Vagina (tissue), 2 donors: Measurements from ENCODE around the gene DNAJB13. TPM values are rescaled to one million over a fixed set of nuclear protein-coding genes. Genes with fewer than 3 reads are reported as not detected.

Experiments used
- DNase-seq, 2 donors: peaks; one replicate each; pipeline ENCODE4 v3.0.0-alpha.2; 2017; ENCODE audit errors: extremely low spot score in 2 of 2
- H3K27ac ChIP-seq: fragments of 200-600 bp; sonication (generic); one replicate; pipeline ENCODE4 v1.5.1; 2019
- H3K27me3 ChIP-seq: fragments of 200-600 bp; sonication (generic); one replicate; pipeline ENCODE4 v1.5.1; 2019
- H3K36me3 ChIP-seq, 2 donors: fragments of 200-600 bp; sonication (generic); one replicate each; pipeline ENCODE4 v1.5.1; 2017 to 2019
- H3K4me1 ChIP-seq: fragments of 200-600 bp; sonication (generic); one replicate; pipeline ENCODE4 v1.5.1; 2019
- H3K4me3 ChIP-seq, 2 donors: fragments of 200-600 bp; sonication (generic); 1 replicate in 1 of 2; 2 replicates in 1 of 2; pipeline ENCODE4 v1.5.1; 2016 to 2019
- H3K9me3 ChIP-seq: fragments of 200-600 bp; sonication (generic); one replicate; pipeline ENCODE4 v1.5.1; 2019
- CTCF ChIP-seq, 3 experiments: fragments of 450-650 bp in 2 of 3; fragments of 200-600 bp in 1 of 3; sonication (generic) in 1 of 3; IDR thresholded peaks; one replicate each; pipeline ENCODE4 v1.5.1; 2017 to 2019; ENCODE audit warnings: antibody characterized with exemption in 3 of 3, mild to moderate bottlenecking in 2 of 3, moderate library complexity in 2 of 3
- POLR2A ChIP-seq, 2 donors: fragments of 450-650 bp; IDR thresholded peaks; one replicate each; pipeline ENCODE4 v1.6.1; 2017; ENCODE audit warnings: antibody characterized with exemption in 2 of 2, mild to moderate bottlenecking in 2 of 2, moderate library complexity in 2 of 2
- POLR2AphosphoS5 ChIP-seq, 2 donors: sonication (generic); formaldehyde crosslinking; IDR thresholded peaks; one replicate each; pipeline ENCODE4 v1.9.0; 2017; ENCODE audit warnings: antibody characterized with exemption in 2 of 2, mild to moderate bottlenecking in 2 of 2, low read depth in 1 of 2; ENCODE audit not compliant: insufficient read depth in 1 of 2
- intact Hi-C: fragments of 100-400 bp; cut with DNase I; formaldehyde crosslinking; loops from one replicate; pipeline ENCODE4 v1.15.1; 2023
- total RNA-seq: library from RNA; depleted of rRNA; stranded (reverse); fragments of >200 nt; gene quantifications from one replicate; pipeline ENCODE4 v1.2.3, GENCODE V29; 2016

The DNAJB13 gene
- not detected for total RNA-seq

- intact Hi-C loops = no loop called here
- no peaks in the 10 kb centered on the region for H3K9me3 ChIP-seq
- DNase-seq = no peak
These were observed at the start of gene DNAJB13 for GRCh38 chr11:73950869-73951710. DNAJB13 (plus strand) TSS chr11:73951026; CDS start chr11:73951070, 44 bp downstream.

GRCh38 chr11:73902303-73902702 lies 48.5 kb upstream of the DNAJB13 start:
- TF ChIP-seq CTCF (IDR thresholded peaks at IDR 0.05) (no peak), POLR2AphosphoS5 (IDR thresholded peaks at IDR 0.05; ENCODE audit: insufficient read depth in 1 of 2, low read depth in 1 of 2) (no peak), POLR2A (IDR thresholded peaks at IDR 0.05) (no peak)
- H3K27me3 ChIP-seq = no peaks in the 10 kb centered on the region
- H3K4me1 ChIP-seq = no peaks in the 10 kb centered on the region
- peaks cover 0 to 16% of the 10 kb centered on the region in 2 donors for H3K36me3 ChIP-seq
- no peak overlapping the region for H3K4me3 ChIP-seq
- intact Hi-C loops = no loop called here
- no peaks in the 10 kb centered on the region for H3K9me3 ChIP-seq
- H3K27ac ChIP-seq = no peak overlapping the region
- DNase-seq = no peak

More at GRCh38 chr11:73950869-73951710, at the start of gene DNAJB13:
- H3K36me3 ChIP-seq = no peaks in the 10 kb centered on the region
- no peak within 1 kb of the TSS for H3K27ac ChIP-seq
- H3K4me1 ChIP-seq = no peaks in the 10 kb centered on the region
- TF ChIP-seq CTCF (IDR thresholded peaks at IDR 0.05) = no peak
- no peak for TF ChIP-seq POLR2AphosphoS5 (IDR thresholded peaks at IDR 0.05; ENCODE audit: insufficient read depth in 1 of 2, low read depth in 1 of 2)
- no peak for TF ChIP-seq POLR2A (IDR thresholded peaks at IDR 0.05)
- no peak within 1 kb of the TSS for H3K4me3 ChIP-seq
- no peaks in the 10 kb centered on the region for H3K27me3 ChIP-seq

GRCh38 chr11:73907191-73907590 lies 43.6 kb upstream of the DNAJB13 start:
- TF ChIP-seq POLR2AphosphoS5 (IDR thresholded peaks at IDR 0.05; ENCODE audit: insufficient read depth in 1 of 2, low read depth in 1 of 2) = no peak
- TF ChIP-seq POLR2A (IDR thresholded peaks at IDR 0.05) = no peak
- TF ChIP-seq CTCF (IDR thresholded peaks at IDR 0.05) = no peak
- peaks cover 0 to 21% of the 10 kb centered on the region in 2 donors for H3K36me3 ChIP-seq
- no peak overlapping the region for H3K27ac ChIP-seq
- no peaks in the 10 kb centered on the region for H3K9me3 ChIP-seq
- intact Hi-C loops = no loop called here
- DNase-seq = no peak
- H3K4me3 ChIP-seq = no peak overlapping the region
- no peaks in the 10 kb centered on the region for H3K4me1 ChIP-seq
- H3K27me3 ChIP-seq = no peaks in the 10 kb centered on the region

GRCh38 chr11:73912026-73912425 lies 38.8 kb upstream of the DNAJB13 start:
- H3K27me3 ChIP-seq = no peaks in the 10 kb centered on the region
- H3K4me1 ChIP-seq = no peaks in the 10 kb centered on the region
- no peaks in the 10 kb centered on the region for H3K9me3 ChIP-seq
- DNase-seq = no peak
- H3K36me3 ChIP-seq = peaks cover 0 to 49% of the 10 kb centered on the region in 2 donors
- H3K4me3 ChIP-seq = no peak overlapping the region
- intact Hi-C loops = no loop called here
- no peak overlapping the region for H3K27ac ChIP-seq
- TF ChIP-seq POLR2A (IDR thresholded peaks at IDR 0.05) (no peak), POLR2AphosphoS5 (IDR thresholded peaks at IDR 0.05; ENCODE audit: insufficient read depth in 1 of 2, low read depth in 1 of 2) (no peak), CTCF (IDR thresholded peaks at IDR 0.05) (no peak)

- Histone ChIP-seq H3K36me3 (peaks cover 0 to 53% of the 10 kb centered on the region in 2 donors), H3K27ac (no peak overlapping the region), H3K9me3 (no peaks in the 10 kb centered on the region), H3K4me1 (no peaks in the 10 kb centered on the region), H3K4me3 (no peak overlapping the region), H3K27me3 (no peaks in the 10 kb centered on the region)
- no peak for TF ChIP-seq POLR2A (IDR thresholded peaks at IDR 0.05)
- TF ChIP-seq POLR2AphosphoS5 (IDR thresholded peaks at IDR 0.05; ENCODE audit: insufficient read depth in 1 of 2, low read depth in 1 of 2) = no peak
- TF ChIP-seq CTCF (IDR thresholded peaks at IDR 0.05) = no peak
- intact Hi-C loops = no loop called here
- no peak for DNase-seq
These were observed 37.4 kb upstream of the DNAJB13 start for GRCh38 chr11:73913472-73913871.
